HG03565 (cell line): ENCODE data around the gene GRIN3B.

ENCODE experiments used
- ATAC-seq: cut with Tn5 transposase; IDR thresholded peaks from one replicate; pipeline ENCODE4 v1.9.1; 2021; ENCODE audit warnings: mild to moderate bottlenecking, moderate library complexity; ENCODE audit not compliant: unreplicated experiment

GRIN3B gene

DNA sequence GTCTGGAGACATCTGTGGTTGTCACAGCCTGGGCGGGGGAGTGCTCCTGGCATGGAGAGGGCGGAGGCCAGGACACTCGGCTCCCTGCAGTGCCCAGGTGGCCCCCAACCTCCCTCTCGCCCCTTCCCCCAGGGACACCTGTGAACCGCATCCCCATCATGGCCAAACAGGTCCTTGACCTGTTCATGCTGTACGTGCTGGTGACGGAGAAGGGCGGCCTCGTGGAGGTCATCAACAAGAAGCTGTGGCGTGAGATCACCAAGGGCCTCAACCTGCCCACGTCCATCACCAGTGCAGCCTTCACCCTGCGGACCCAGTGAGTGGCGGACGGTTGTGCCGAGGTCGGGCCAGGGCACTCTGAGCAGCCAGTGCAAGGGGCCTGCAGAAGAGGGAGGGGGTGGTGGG lies 36.1 kb upstream of the GRIN3B start:
- no peak for ATAC-seq

DNA sequence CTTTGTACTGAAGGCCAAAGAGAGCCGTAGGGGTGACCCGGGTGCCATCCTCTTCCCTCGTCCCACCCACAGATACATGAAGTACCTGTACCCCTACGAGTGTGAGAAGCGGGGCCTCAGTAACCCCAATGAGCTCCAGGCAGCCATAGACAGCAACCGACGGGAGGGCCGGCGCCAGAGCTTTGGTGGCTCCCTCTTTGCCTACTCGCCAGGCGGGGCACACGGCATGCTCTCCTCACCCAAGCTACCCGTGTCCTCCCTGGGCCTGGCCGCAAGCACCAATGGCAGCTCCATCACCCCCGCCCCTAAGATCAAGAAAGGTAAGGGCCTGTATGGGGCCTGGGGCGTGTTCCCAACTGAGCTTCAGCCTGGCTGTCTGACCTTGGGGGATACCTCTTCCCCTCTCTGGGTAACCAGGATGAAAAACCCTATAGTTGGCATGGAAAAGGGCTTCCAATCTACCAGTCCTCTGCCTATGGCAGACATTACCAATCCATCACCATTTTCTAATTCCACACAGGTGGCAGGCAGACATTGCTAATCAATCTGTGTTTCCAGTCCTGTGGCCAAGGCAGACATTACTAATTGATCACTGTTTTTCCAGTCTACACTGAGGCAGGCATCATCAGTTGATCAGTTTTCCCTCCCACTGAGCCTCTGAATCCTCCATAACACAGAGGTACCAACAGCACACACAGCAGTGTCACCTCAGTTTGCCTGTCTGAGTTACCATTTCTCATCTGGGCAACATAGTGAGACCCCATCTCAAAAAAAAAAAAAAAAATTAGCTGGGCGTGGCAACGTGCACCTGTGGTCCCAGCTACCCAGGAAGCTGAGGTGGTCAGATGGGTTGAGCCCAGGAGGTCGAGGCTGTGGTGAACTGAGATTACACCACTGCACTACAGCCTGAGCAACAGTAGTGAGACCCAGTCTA lies 35.2 kb upstream of the GRIN3B start:
- no peak for ATAC-seq

DNA sequence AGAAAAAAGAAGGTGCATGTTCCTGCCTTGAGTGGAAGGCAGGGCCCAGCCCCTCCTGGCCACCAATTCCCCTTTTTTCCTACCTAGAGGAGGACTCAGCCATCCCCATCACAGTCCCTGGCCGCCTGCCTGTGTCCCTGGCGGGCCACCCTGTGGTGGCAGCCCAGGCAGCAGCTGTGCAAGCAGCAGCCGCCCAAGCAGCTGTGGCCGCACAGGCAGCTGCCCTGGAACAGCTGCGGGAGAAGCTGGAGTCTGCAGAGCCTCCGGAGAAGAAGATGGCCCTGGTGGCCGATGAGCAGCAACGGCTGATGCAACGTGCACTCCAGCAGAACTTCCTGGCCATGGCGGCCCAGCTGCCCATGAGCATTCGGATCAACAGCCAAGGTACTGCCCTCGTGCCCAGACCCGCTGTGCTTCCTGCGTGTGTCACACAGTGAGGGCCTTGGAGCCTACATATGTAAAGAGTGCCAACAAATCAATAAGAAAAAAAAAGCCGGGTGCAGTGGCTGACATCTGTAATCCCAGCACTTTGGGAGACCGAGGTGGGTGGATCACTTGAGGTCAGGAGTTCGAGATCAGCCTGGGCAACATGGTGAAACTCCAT lies 33.6 kb upstream of the GRIN3B start:
- ATAC-seq, result no peak

DNA sequence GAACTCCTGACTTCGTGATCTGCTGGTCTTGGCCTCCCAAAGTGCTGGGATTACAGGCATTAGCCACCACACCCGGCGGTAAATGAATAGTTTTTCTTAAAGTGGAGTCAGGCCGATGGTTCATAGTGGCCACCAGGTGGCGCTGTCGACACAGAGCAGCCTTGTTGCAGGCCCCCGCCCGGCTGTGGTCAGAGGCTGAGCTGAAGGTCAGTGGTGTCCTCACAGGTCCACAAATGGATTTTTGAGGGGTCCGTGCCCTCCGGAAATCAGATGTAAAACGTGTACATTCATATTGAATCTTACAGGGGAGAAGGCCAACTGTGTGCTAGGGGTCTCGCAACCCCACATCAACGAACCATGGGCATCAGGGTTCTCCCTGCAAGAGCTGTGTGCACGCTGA lies 29.5 kb upstream of the GRIN3B start:
- no peak for ATAC-seq

DNA sequence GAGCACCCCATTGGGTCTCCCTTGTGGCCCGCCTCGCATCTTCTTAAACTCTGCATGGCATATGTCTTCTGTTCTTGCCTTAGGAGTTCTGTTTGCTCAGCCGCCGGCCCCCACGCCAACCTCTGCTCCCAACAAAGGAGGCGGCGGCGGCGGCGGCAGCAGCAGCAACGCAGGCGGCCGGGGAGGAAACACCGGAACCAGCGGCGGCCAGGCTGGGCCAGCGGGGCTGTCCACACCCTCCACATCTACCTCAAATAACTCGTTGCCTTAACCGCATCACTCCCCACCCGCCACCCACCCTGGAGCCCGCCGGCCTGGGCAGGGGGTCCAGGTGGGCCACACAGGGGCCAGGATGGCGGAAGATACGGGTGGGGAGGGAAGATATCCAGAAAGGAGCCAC lies 28.4 kb upstream of the GRIN3B start:
- no peak for ATAC-seq

DNA sequence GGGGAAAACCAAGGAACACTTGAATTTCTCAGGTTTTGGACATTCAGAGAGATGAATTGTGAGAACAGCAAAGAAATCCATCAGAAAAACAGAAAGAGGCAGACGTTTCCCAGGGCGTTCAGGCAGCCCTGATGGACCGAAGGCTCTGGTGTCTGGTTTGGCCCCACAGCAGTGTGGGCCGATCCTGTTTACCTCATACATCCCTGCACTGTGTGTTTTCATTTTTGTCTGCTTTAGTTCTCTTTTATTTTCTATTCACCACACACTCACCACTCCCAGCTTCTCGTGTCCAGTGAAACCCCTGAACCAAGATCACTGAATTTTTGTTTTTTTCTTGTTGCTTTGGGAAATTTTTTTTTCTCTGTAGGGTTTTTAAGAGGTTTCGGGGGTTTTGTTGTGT lies 27.9 kb upstream of the GRIN3B start:
- no peak for ATAC-seq

DNA sequence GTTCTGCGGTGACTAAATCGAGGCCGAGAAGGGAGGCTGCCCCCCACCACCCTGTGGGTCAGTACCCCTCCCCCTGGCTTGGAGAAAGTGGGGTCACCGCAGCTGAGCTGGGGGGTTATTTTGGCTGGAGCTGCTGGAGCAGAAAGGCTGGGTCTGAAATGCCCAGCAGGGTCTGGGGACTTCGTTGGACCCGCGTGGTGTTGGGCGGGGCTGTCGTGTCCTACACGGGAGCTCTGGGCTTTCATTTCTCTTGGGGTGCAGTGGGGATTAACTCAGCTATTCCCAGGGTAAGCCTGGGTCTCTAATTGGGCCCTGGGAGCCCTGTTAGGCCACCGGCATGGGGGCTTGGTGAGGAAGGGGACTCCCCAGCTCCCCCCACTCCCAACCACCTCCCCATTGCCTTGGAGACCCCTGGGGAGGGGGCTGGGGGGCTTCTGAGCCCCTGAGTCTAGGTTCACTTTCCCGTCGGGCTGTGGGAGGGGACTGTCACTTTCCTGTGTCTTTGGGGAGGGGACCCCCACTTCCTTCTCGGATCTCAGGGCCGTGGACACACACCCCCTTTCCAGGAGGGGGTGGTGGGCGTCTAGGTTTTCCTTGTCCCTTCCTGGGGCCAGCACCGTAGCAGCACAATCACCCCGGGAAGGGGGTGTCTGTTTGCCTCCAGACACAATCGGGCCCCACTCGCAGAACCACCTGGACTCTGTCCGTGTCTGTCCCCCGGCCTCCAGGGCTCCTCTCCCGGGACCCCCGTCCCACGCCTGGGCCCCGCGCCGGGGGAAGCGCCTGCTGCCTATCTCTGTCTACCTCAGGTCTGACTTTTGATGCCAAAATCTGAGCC lies 26.3 kb upstream of the GRIN3B start:
- ATAC-seq, result no peak

DNA sequence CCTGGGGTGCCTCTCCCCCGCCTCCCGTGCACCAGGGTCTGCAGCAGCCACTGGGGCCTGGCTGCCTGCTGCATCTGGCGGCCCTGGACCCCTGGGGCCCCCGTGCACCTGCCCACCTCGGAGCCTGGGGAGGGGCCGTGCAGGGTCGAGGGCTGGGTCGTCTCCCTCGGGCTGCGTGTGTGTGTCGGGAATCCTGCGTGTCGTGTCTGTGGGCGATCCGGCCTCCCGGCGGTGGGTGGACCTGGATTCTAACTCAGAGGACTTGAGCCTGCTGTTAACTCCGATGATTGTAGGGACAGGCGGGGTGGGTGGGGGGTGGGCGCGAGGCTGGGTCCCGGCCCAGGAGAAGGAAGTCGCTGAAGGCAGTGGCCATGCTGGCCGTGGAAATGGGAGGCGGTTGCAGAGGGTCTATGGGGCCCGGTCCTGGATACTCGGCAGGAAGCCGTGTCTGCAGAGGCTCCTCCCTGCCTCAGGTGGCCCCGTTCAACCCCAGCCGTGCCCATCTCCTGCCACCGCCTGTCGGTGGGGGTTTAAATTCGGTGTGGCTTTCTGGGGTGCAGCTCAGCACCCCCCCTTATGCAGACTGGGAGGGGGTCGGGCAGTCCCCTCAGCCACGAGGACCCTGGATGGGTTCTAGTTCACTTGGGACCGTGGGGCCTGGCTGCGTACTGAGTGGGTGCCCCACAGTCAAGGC lies 25.5 kb upstream of the GRIN3B start:
- ATAC-seq, result no peak

DNA sequence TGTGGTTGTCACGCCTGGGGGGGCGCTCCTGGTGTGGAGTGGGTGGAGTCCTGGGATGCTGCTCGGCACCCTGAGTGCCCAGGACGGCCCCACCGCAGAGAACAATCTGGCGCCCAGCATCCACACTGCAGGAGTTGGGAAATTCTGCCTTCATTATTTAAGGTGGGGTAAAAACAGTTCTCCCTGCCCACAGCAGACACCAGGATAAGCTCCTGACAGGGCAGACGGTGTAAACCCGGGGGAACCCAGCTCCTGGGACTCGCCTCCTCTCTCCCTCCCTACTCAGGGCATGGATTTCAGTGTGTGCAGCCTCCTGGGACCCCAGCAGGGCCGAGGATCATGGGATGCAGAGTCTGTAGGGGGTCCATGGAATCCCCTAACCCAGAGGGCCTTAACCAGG lies 23.7 kb upstream of the GRIN3B start:
- no peak for ATAC-seq

DNA sequence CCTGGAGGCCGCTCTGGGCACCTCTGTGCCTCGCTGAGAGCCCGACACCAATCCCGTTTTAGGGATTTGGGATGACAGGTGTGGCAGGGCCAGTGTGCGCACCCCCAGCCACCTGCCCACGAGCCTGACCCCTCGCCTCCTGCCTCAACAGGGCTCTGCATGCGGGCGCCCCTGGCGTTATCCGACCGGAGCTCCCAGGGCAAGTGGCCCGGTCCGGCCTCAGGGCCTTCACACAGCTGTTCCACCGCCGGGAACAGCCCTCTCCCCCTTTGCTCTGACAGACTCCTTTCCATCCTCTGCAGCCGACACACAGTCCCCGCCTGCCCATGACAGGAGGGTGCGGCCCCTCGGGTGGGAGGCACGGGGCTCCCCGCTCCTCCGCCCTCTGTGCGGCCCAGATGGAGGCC lies 23.2 kb upstream of the GRIN3B start:
- ATAC-seq, result no peak

DNA sequence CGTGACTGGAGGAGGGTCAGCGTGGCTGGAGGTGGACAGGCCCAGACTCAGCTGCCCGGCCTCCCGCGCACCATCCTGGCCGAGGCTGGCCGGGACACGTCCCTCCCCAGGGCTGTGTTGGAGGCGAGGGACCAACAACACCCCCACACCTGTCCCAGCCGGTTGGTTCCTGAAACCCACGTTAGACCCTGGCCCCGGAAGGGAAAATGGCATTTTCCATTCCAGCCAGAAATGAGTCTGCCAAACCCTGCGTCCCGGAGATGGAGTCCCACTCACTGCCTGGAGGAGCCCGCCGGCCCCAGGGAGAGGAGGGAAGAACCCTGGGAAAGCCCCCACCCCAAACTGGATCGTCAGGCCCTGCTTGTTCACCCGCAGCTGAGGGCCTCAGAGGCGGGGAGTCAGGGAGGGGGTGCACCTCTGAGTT lies 20.9 kb upstream of the GRIN3B start:
- no peak for ATAC-seq

DNA sequence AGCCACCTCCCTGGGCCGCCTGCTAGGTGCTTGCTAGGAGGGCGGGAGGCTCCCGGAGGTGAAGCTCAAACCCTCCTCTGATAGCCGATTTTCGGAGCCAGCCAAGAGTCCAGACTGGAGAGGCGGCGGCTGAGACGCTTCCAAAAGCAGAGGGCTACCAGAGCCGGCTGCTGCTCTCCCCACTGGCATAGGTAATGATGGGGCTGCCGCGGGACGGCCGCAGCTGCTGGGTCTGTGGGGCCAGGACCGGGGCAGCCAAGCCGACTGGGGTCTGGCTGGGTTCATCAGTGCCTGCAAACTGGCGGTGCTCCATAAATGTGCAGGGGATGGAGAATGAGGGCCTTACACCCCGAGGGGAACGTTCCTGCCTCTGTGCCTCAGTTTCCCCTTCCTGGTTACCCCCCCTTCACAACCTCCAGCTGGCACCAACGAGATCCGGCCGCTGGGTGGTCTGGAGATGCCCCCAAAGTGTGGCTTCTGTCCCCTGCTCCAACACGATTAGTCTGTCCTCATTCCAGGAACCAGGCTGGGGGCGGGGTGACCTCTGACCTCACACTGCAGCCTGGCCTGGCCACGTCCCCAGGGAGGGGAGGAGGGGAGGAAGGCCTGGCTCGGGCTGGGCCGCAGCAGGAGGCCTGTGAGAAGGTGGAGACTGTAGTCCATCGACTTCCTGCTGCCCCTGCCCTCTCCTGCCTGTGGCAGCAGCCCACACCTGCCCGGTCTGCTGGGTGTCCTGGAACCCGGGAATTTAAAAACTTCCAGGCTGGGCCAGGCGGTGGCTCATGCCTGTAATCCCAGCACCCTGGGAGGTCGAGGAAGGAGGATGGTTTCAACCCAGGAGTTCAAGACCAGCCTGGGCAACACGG lies 19.9 kb upstream of the GRIN3B start:
- ATAC-seq, result no peak

DNA sequence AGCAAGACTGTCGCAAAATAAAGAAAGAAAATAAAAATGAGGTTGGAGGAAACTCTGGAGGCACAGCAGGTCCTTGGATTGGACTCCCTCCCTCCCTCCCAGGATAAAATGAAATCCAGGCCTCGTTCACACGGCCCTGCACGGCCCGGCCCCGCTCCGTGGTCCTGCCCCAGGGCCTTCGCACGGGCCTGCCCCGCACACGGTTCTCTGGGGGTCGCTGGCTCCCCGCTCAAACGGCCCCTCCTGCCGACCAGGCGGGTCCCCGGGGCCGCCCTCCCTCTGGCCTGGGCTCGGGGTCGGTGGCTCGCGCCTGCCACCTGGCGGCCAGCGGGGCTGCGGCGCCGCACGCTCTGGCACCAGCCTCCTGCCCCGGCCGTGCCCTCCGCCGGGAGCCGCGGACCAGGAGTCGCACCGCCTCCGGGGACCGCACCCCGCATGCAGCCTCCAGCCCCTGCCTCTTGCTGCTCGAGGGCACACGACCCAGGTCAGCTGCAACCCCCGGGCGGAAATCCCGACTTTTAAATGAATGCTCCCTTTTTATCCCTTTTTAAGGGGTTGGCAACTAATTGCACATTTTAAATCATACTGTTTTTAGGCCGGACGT lies 17.6 kb upstream of the GRIN3B start:
- ATAC-seq, result peak; percentile 43

DNA sequence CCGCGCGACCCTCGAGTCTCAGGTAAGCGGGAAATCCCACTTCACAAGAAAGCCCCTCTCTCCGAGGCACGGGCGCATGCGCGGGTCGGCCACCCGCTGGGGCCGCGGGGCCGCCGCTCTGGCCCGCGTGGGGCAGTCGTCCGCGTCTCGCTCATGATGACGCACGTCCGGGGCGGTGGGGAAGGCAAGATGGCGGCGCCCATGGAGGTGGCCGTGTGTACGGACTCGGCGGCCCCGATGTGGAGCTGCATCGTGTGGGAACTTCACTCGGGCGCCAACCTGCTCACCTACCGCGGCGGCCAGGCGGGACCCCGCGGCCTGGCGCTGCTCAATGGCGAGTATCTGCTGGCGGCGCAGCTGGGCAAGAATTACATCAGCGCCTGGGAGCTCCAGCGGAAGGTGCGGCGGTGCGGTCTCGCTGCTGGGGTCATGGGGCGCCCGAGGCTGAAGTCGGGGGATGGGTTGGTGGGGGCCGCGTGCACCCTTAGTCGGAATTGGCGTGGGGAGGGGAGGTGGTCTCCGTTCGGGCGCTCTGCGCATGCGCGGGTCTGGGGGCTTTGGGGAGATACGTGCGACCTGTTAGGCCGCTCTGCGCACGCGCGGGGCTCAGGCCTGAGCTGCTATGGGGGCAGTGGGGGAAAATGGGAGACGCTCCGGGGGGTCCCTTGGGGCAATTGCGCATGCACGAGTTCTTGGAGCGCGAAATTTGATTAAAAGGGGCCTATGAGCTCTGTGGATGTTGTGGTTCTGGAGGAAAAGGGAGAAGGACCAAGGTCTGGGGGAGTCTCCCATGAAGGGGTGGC lies 15.9 kb upstream of the GRIN3B start, which contains the start of gene WDR18:
Gene WDR18, plus strand, starts transcription at position 181 of the 803 bp plus-strand sequence. Its CDS starts 9 bp downstream, at position 190.
- peak; percentile 53 for ATAC-seq

DNA sequence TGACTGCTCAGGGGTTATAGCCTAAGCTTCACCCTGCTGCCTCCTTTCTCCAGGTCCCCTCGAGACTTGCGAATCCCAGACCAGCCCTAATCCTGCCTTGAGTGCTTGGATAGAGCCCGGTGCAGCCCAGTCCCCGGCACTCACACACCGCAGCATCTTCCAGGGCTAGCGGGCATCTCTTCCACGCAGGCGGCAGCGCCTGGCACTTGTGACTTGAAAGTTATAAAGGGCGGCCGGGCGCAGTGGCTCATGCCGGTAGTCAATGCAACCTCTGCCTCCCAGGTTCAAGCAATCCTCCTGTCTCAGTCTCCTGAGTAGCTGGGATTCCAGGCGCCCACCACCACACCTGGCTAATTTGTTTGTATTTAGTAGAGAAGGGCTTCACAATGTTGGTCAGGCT lies 14.1 kb upstream of the GRIN3B start:
- ATAC-seq, result no peak

DNA sequence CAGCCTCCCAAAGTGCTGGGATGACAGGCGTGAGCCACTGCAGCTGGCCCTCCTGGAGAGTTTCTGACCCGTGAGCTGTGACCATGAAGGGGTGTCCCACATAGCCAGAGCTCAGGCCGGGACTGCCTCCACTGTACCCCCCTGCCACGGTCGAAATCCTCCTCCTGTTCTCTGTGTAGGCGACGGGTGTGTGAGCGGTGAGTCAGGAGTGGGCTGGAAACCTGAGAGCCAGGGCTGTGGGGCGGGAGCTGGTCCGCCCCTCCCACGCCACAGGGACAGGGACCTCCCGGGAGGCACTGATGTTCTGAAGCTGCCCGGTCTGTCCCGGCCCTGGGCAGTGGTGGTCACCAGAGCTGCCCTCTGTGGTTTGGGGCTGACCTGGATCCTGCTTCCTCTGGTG lies 12.1 kb upstream of the GRIN3B start:
- no peak for ATAC-seq

DNA sequence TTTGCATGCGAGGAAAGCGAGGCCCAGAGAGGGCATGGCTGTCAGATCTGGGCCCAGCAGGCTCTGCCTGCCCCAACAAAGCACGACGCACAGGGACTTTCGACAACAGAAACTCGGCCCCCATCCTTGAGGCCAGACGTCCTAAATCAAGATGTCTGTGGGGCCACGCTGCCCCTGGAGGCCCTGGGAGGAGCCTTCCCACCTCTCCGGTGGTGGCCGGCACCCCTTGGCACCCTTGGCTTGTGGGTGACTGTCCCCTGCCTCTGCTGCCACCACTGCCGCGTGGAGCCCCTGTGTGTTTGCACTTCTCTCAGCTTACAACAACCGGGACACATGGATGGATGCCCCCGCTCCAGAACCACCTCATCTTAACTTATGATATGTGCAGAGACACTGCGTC lies 11.7 kb upstream of the GRIN3B start:
- ATAC-seq, result no peak

DNA sequence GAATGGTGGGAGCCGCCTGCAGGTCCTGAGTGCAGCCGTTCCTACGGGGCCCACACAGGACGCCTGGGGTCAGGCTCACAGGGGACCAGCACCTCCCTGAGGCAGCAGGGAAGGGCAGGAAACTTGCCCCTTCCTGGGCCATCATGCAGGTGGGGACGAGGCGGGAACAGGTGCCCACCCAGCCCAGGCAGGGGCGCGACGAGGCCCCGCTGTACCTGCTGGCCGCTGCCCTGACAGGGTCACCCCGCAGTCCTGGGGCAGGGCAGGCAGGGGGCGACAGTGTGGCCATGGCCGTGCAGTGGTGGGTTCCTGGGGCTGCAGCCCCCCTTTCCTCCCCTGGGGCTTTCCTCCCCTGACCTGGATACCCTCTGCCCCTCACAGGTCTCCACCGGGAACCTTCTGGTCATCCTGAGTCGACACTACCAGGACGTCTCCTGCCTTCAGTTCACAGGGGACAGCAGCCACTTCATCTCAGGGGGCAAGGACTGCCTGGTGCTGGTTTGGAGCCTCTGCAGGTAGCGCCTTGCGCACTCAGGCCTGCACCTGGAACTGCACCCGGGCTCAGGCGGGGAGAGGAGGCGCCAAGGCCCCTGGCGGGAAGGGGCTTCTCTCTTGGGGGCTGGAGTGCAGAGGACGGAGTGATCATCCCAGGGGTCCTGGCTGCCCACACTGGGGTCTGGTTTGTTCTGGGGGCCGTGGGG lies 10.7 kb upstream of the GRIN3B start:
- no peak for ATAC-seq
